IMR-90 (cell line): ENCODE data around the gene MEOX2. TPM values are rescaled to one million over a fixed set of nuclear protein-coding genes. Genes with fewer than 3 reads are reported as not detected.

Experiments used
- ATAC-seq: fragments of 200-7000 bp; cut with Tn5 transposase; 2 replicates; pipeline ENCODE4 v1.9.1; 2020; ENCODE audit warnings: low read depth, mild to moderate bottlenecking, moderate library complexity
- BruUV-seq: library from RNA; stranded (reverse); fragments of 400-500 nt; replicated peaks from 2 replicates; lab custom pipeline; 2021; lab: Mats Ljungman, UMichigan
- CTCF ChIA-PET: fragments of 300-600 bp; formaldehyde crosslinking; extraction: SDS; loops from one replicate; lab custom pipeline; 2021; ENCODE audit warnings: antibody characterized with exemption; lab: Yijun Ruan, JAX
- POLR2A ChIA-PET: fragments of 300-600 bp; sonication (Branson Sonifier 250); formaldehyde crosslinking; loops from one replicate; lab custom pipeline; 2022; ENCODE audit warnings: antibody characterized with exemption; ENCODE audit not compliant: unreplicated experiment; lab: Charles Lee
- DNase-seq: peaks from one replicate; pipeline ENCODE4 v3.0.0; 2013
- H2AFZ ChIP-seq: replicated peaks from 2 replicates; pipeline ENCODE3; 2013; ENCODE audit warnings: low read length, mild to moderate bottlenecking; ENCODE audit not compliant: poor library complexity
- H2AK5ac ChIP-seq: 2 replicates; pipeline ENCODE4 v1.6.1; 2013; ENCODE audit warnings: low read depth, low read length, inconsistent platforms
- H2AK9ac ChIP-seq: replicated peaks from 2 replicates; pipeline ENCODE3; 2013; ENCODE audit warnings: mild to moderate bottlenecking, low read depth, low read length, moderate library complexity; ENCODE audit not compliant: poor library complexity
- H2BK120ac ChIP-seq: 2 replicates; pipeline ENCODE4 v1.6.1; 2013; ENCODE audit warnings: low read depth, low read length, inconsistent platforms
- H2BK15ac ChIP-seq: 3 replicates; pipeline ENCODE4 v1.6.1; 2013; ENCODE audit warnings: low read depth, low read length, inconsistent platforms
- H2BK20ac ChIP-seq: 2 replicates; pipeline ENCODE4 v1.6.1; 2013; ENCODE audit warnings: low read depth, mild to moderate bottlenecking, inconsistent platforms, low read length, moderate library complexity
- H2BK5ac ChIP-seq: 2 replicates; pipeline ENCODE4 v1.6.1; 2013; ENCODE audit warnings: mild to moderate bottlenecking, low read depth, low read length, inconsistent platforms; ENCODE audit not compliant: poor library complexity, severe bottlenecking
- H3K14ac ChIP-seq: replicated peaks from 2 replicates; pipeline ENCODE4 v1.6.1; 2013; ENCODE audit warnings: low read depth, low read length, inconsistent platforms
- H3K18ac ChIP-seq: 2 replicates; pipeline ENCODE4 v1.6.1; 2013; ENCODE audit warnings: low read depth, low read length, control low read depth
- H3K23ac ChIP-seq: 2 replicates; pipeline ENCODE4 v1.6.1; 2013; ENCODE audit warnings: low read depth, low read length, inconsistent platforms
- H3K27ac ChIP-seq: 2 replicates; pipeline ENCODE4 v1.5.1; 2013; ENCODE audit warnings: mild to moderate bottlenecking, control low read depth, low read length; ENCODE audit not compliant: insufficient read depth
- H3K27me3 ChIP-seq: 2 replicates; pipeline ENCODE4 v1.6.1; 2013; ENCODE audit warnings: low read length; ENCODE audit not compliant: control insufficient read depth, insufficient read depth
- H3K36me3 ChIP-seq: 2 replicates; pipeline ENCODE4 v1.6.1; 2013; ENCODE audit warnings: low read length, mixed read lengths; ENCODE audit not compliant: control insufficient read depth, insufficient read depth
- H3K4ac ChIP-seq: 2 replicates; pipeline ENCODE4 v1.6.1; 2013; ENCODE audit warnings: low read depth, low read length, inconsistent platforms
- H3K4me1 ChIP-seq: 2 replicates; pipeline ENCODE4 v1.6.1; 2013; ENCODE audit warnings: low read length, mixed read lengths; ENCODE audit not compliant: control insufficient read depth, insufficient read depth
- H3K4me2 ChIP-seq: 2 replicates; pipeline ENCODE4 v1.6.1; 2013; ENCODE audit warnings: low read depth, mild to moderate bottlenecking, control low read depth, low read length, moderate library complexity
- H3K4me3 ChIP-seq: 2 replicates; pipeline ENCODE4 v1.5.1; 2013; ENCODE audit warnings: low read depth, mild to moderate bottlenecking, control low read depth, low read length, moderate library complexity; ENCODE audit not compliant: insufficient read depth
- H3K56ac ChIP-seq: 2 replicates; pipeline ENCODE4 v1.6.1; 2013; ENCODE audit warnings: low read length, inconsistent platforms; ENCODE audit not compliant: insufficient read depth; ENCODE audit errors: extremely low read depth
- H3K79me1 ChIP-seq, 2 experiments: 2 replicates each; pipeline ENCODE4 v1.6.1; 2013; ENCODE audit warnings: low read length in 2 of 2, inconsistent platforms in 1 of 2, low read depth in 1 of 2
- H3K9ac ChIP-seq: 2 replicates; pipeline ENCODE4 v1.6.1; 2013; ENCODE audit warnings: low read depth, low read length, control low read depth
- H3K9me1 ChIP-seq: 2 replicates; pipeline ENCODE4 v1.6.1; 2013; ENCODE audit warnings: low read length, inconsistent platforms; ENCODE audit not compliant: insufficient read depth
- H3K9me3 ChIP-seq: 2 replicates; pipeline ENCODE4 v1.6.1; 2013; ENCODE audit warnings: low read length; ENCODE audit not compliant: control insufficient read depth, insufficient read depth
- H4K20me1 ChIP-seq: 2 replicates; pipeline ENCODE4 v1.6.1; 2013; ENCODE audit warnings: low read length, inconsistent platforms; ENCODE audit not compliant: insufficient read depth
- H4K5ac ChIP-seq: 2 replicates; pipeline ENCODE4 v1.6.1; 2013; ENCODE audit warnings: mild to moderate bottlenecking, low read depth, low read length, control low read depth
- H4K8ac ChIP-seq, 2 experiments: 2 replicates each; pipeline ENCODE4 v1.6.1; 2013; ENCODE audit warnings: low read depth in 2 of 2, low read length in 2 of 2, control low read depth in 1 of 2, inconsistent platforms in 1 of 2
- H4K91ac ChIP-seq: 2 replicates; pipeline ENCODE4 v1.6.1; 2013; ENCODE audit warnings: low read depth, low read length, inconsistent platforms; ENCODE audit not compliant: insufficient read depth
- BHLHE40 ChIP-seq: fragments of 150-350 bp; IDR thresholded peaks from 2 replicates; pipeline ENCODE4 v1.6.1; 2016; ENCODE audit warnings: mild to moderate bottlenecking, low read depth, low read length
- CHD1 ChIP-seq: IDR thresholded peaks from 2 replicates; pipeline ENCODE4 v1.6.1; 2012; ENCODE audit warnings: low read depth, low read length, improper control_type of control experiment
- CTCF ChIP-seq: conservative IDR thresholded peaks from 2 replicates; pipeline ENCODE4 v1.5.1; 2012; ENCODE audit warnings: mild to moderate bottlenecking, low read depth, low read length, improper control_type of control experiment
- FOS ChIP-seq: fragments of 150-350 bp; IDR thresholded peaks from 2 replicates; pipeline ENCODE4 v1.6.1; 2016; ENCODE audit warnings: low read depth, low read length
- MAFK ChIP-seq: IDR thresholded peaks from 2 replicates; pipeline ENCODE4 v1.6.1; 2012; ENCODE audit warnings: low read depth, low read length, improper control_type of control experiment
- MAZ ChIP-seq: IDR thresholded peaks from 2 replicates; pipeline ENCODE4 v1.6.1; 2012; ENCODE audit warnings: low read depth, mild to moderate bottlenecking, low read length, improper control_type of control experiment, moderate library complexity, borderline replicate concordance
- NFE2L2 ChIP-seq: fragments of 150-350 bp; IDR thresholded peaks from 2 replicates; pipeline ENCODE4 v1.6.1; 2016; ENCODE audit warnings: low read depth, mild to moderate bottlenecking, low read length
- POLR2A ChIP-seq: IDR thresholded peaks from 2 replicates; pipeline ENCODE4 v1.6.1; 2012; ENCODE audit warnings: mild to moderate bottlenecking, low read depth, low read length
- RAD21 ChIP-seq: IDR thresholded peaks from 2 replicates; pipeline ENCODE4 v1.6.1; 2012; ENCODE audit warnings: low read length, improper control_type of control experiment
- RFX5 ChIP-seq: IDR thresholded peaks from 2 replicates; pipeline ENCODE4 v1.8.0; 2012; ENCODE audit warnings: low read depth, mild to moderate bottlenecking, low read length, moderate library complexity
- SMC3 ChIP-seq: fragments of 150-350 bp; IDR thresholded peaks from 2 replicates; pipeline ENCODE4 v1.6.1; 2016; ENCODE audit warnings: low read depth, mild to moderate bottlenecking, antibody characterized with exemption, low read length, moderate library complexity
- USF2 ChIP-seq: fragments of 150-350 bp; IDR thresholded peaks from 2 replicates; pipeline ENCODE4 v1.6.1; 2017; ENCODE audit warnings: mild to moderate bottlenecking, antibody characterized with exemption, low read length, low read depth
- whole genome bisulfite sequencing, 2 experiments: methylation state at CpG; one replicate each; pipeline versions ENCODE4 v1.1.5 to v1.1.7; 2013; ENCODE audit warnings: missing lambda C conversion rate in 2 of 2; ENCODE audit not compliant: insufficient read length in 1 of 2; ENCODE audit errors: extremely low coverage in 2 of 2; 5-methylcytosine and 5-hydroxymethylcytosine counted together
- dilution Hi-C: fragments of 300-500 bp; cut with HindIII; formaldehyde crosslinking; loops from one replicate; pipeline ENCODE4 v1.14.3; 2018; ENCODE audit warnings: low sequenced_read_pairs; ENCODE audit not compliant: unreplicated experiment
- in situ Hi-C: fragments of 300-500 bp; cut with MboI; formaldehyde crosslinking; loops from 3 replicates; pipeline ENCODE4 v1.14.3; 2019; ENCODE audit warnings: low sequenced_read_pairs, inconsistent platforms, mixed read lengths
- intact Hi-C: fragments of 100-400 bp; cut with micrococcal nuclease; formaldehyde crosslinking; loops from 2 replicates; pipeline ENCODE4 v1.10.0; 2022
- polyA plus RNA-seq, 3 experiments: library from polyadenylated mRNA; depleted of rRNA; stranded (reverse); fragments of >200 nt; gene quantifications; 2 replicates each; pipeline ENCODE4 v1.2.3, GENCODE V29; 2012; ENCODE audit warnings: low replicate concordance in 1 of 3
- total RNA-seq: library from RNA; depleted of rRNA; stranded (reverse); fragments of >200 nt; gene quantifications from 2 replicates; pipeline ENCODE4 v1.2.3, GENCODE V29; 2012

Gene MEOX2
- total and polyA plus RNA-seq, 2 of the 4 experiments (the other 2 are of a cell fraction): under 0.01 TPM; not detected in 1

- no peak overlapping the region for H4K8ac ChIP-seq
- ChIA-PET POLR2A (no interaction called here), CTCF (interaction anchor here (0.6 kb wide), 1 partner anchor 9 kb away, joined by 5 read pairs; no protein-coding TSS in a partner anchor)
- H2AK9ac ChIP-seq: no peak overlapping the region
- no peak overlapping the region for H3K18ac ChIP-seq
- intact Hi-C loops: no loop called here
- no peak for ATAC-seq
- no peaks in the 10 kb centered on the region for H4K20me1 ChIP-seq
- H2BK5ac ChIP-seq: no peak overlapping the region
- no peak overlapping the region for H2AFZ ChIP-seq
- no peaks in the 10 kb centered on the region for H3K4me1 ChIP-seq
- H3K14ac ChIP-seq: no peak overlapping the region
- in situ Hi-C loops: no loop called here
- H3K9me1 ChIP-seq: no peaks in the 10 kb centered on the region
- H3K4ac ChIP-seq: no peak overlapping the region
- no peak overlapping the region for H3K56ac ChIP-seq
- no peak overlapping the region for H3K23ac ChIP-seq
- WGBS, 2 experiments: no CpG with 5 or more reads among the region's 3 CpGs
- no peaks in the 10 kb centered on the region for H3K36me3 ChIP-seq
- DNase-seq: peak; percentile 12
- no peak for TF ChIP-seq POLR2A
- TF ChIP-seq SMC3: no peak
- no peak for TF ChIP-seq RFX5
- TF ChIP-seq NFE2L2: no peak
- TF ChIP-seq RAD21: no peak
- no peak for TF ChIP-seq USF2
- no peak for TF ChIP-seq CTCF
- TF ChIP-seq MAFK: no peak
- no peak for TF ChIP-seq FOS
- no peak for TF ChIP-seq CHD1
- no peak for TF ChIP-seq BHLHE40
- TF ChIP-seq MAZ: no peak
- no peak overlapping the region for H3K27ac ChIP-seq
- H2AK5ac ChIP-seq: no peak overlapping the region
- H3K27me3 ChIP-seq: no peaks in the 10 kb centered on the region
- H2BK15ac ChIP-seq: no peak overlapping the region
- H3K4me3 ChIP-seq: no peak overlapping the region
- no peak overlapping the region for H4K5ac ChIP-seq
- no peak overlapping the region for H2BK20ac ChIP-seq
- no peak overlapping the region for H4K91ac ChIP-seq
- dilution Hi-C loops: no loop called here
- BruUV-seq: no TSS peak
- H3K4me2 ChIP-seq: no peak overlapping the region
- H3K79me1 ChIP-seq: no peaks in the 10 kb centered on the region
- no peak overlapping the region for H2BK120ac ChIP-seq
- H3K9me3 ChIP-seq: no peaks in the 10 kb centered on the region
- H3K9ac ChIP-seq: no peak overlapping the region
Measured at GRCh38 chr7:15571301-15571878, 115.1 kb downstream of the MEOX2 start.
